Neural cell (in vitro differentiated cells): ENCODE results near the gene MASP2. TPM values are rescaled to one million over a fixed set of nuclear protein-coding genes. Genes with fewer than 3 reads are reported as not detected.

Experiments
- H2AFZ ChIP-seq: fragments of 200-600, 300-800 bp; sonication (generic), shearing (Covaris generic); 2 replicates; pipeline ENCODE4 v1.6.0; 2014; ENCODE audit warnings: low read depth, mild to moderate bottlenecking, antibody characterized with exemption, low read length, moderate library complexity
- H3F3A ChIP-seq: fragments of 200-600 bp; shearing (Covaris generic); 2 replicates; pipeline ENCODE4 v1.6.1; 2016; ENCODE audit warnings: mild to moderate bottlenecking, moderate library complexity, mixed read lengths, antibody characterized with exemption, low read length; ENCODE audit not compliant: insufficient read depth, poor library complexity, severe bottlenecking
- H3K27ac ChIP-seq: fragments of 200-600, 300-800 bp; sonication (generic), shearing (Covaris generic); 2 replicates; pipeline ENCODE4 v1.5.1; 2014; ENCODE audit warnings: mild to moderate bottlenecking, low read length, moderate library complexity
- H3K27me3 ChIP-seq: fragments of 300-800, 200-600 bp; sonication (generic), shearing (Covaris generic); 2 replicates; pipeline ENCODE4 v1.6.0; 2014; ENCODE audit warnings: mild to moderate bottlenecking, low read depth, low read length, moderate library complexity; ENCODE audit not compliant: insufficient read depth
- H3K36me3 ChIP-seq: fragments of 300-800, 200-600 bp; sonication (generic), shearing (Covaris generic); 2 replicates; pipeline ENCODE4 v1.5.1; 2014; ENCODE audit warnings: mild to moderate bottlenecking, antibody characterized with exemption, low read length, moderate library complexity; ENCODE audit not compliant: insufficient read depth
- H3K4me2 ChIP-seq: fragments of 300-800, 200-600 bp; sonication (generic), shearing (Covaris generic); 2 replicates; pipeline ENCODE4 v1.6.0; 2014; ENCODE audit warnings: mild to moderate bottlenecking, low read length
- H3K4me3 ChIP-seq: fragments of 300-800, 200-600 bp; sonication (generic), shearing (Covaris generic); 2 replicates; pipeline ENCODE4 v1.5.1; 2014; ENCODE audit warnings: mild to moderate bottlenecking, low read length, moderate library complexity
- H3K79me2 ChIP-seq: fragments of 200-600 bp; shearing (Covaris generic); replicated peaks from 2 replicates; pipeline ENCODE4 v1.6.0; 2014; ENCODE audit warnings: mild to moderate bottlenecking, low read length, moderate library complexity; ENCODE audit not compliant: insufficient read depth
- H3K9ac ChIP-seq: fragments of 300-800, 200-600 bp; sonication (generic), shearing (Covaris generic); 2 replicates; pipeline ENCODE4 v1.6.1; 2016; ENCODE audit warnings: mild to moderate bottlenecking, low read length, mixed read lengths
- H3K9me2 ChIP-seq: fragments of 200-600 bp; shearing (Covaris generic); 2 replicates; pipeline ENCODE4 v1.6.1; 2016; ENCODE audit warnings: mild to moderate bottlenecking, low read length, mixed read lengths; ENCODE audit not compliant: insufficient read depth
- H3K9me3 ChIP-seq: fragments of 200-600, 300-800 bp; sonication (generic), shearing (Covaris generic); 2 replicates; pipeline ENCODE4 v1.6.1; 2016; ENCODE audit warnings: mild to moderate bottlenecking, mixed run types, low read length, moderate library complexity, mixed read lengths
- H4K20me1 ChIP-seq: fragments of 200-600 bp; shearing (Covaris generic); 2 replicates; pipeline ENCODE4 v1.6.1; 2016; ENCODE audit warnings: mild to moderate bottlenecking, mixed run types; ENCODE audit not compliant: insufficient read depth
- EP300 ChIP-seq: fragments of 450-650 bp; conservative IDR thresholded peaks from 2 replicates; pipeline ENCODE4 v1.6.1; 2014; ENCODE audit warnings: antibody characterized with exemption, mild to moderate bottlenecking, moderate library complexity; ENCODE audit not compliant: poor library complexity, severe bottlenecking
- EZH2 ChIP-seq: fragments of 200-600, 300-800 bp; shearing (Covaris generic), sonication (generic); IDR thresholded peaks from 2 replicates; pipeline ENCODE4 v1.6.1; 2014; ENCODE audit warnings: antibody characterized with exemption, low read length, borderline replicate concordance, mild to moderate bottlenecking; ENCODE audit not compliant: insufficient read depth, poor library complexity, severe bottlenecking
- MXI1 ChIP-seq: fragments of 450-650 bp; conservative IDR thresholded peaks from 2 replicates; pipeline ENCODE4 v1.6.1; 2014; ENCODE audit warnings: antibody characterized with exemption, mild to moderate bottlenecking; ENCODE audit not compliant: poor library complexity, severe bottlenecking
- POLR2AphosphoS5 ChIP-seq: IDR thresholded peaks from 2 replicates; pipeline ENCODE4 v1.6.1; 2012
- RAD21 ChIP-seq: fragments of 450-650 bp; conservative IDR thresholded peaks from 2 replicates; pipeline ENCODE4 v1.6.1; 2014; ENCODE audit warnings: antibody characterized with exemption, mild to moderate bottlenecking, moderate library complexity
- SMC3 ChIP-seq: fragments of 450-650 bp; conservative IDR thresholded peaks from 2 replicates; pipeline ENCODE4 v1.6.1; 2014; ENCODE audit warnings: antibody characterized with exemption, mild to moderate bottlenecking, moderate library complexity; ENCODE audit not compliant: poor library complexity
- TAF1 ChIP-seq: IDR thresholded peaks from 2 replicates; pipeline ENCODE4 v1.6.1; 2012; ENCODE audit warnings: low read depth
- polyA plus RNA-seq: library from polyadenylated mRNA; depleted of rRNA; stranded (reverse); fragments of >200 nt; gene quantifications from 2 replicates; pipeline ENCODE4 v1.2.3, GENCODE V29; 2014
- TF ChIP-seq, protein P1 (sequence below): fragments of 450-650 bp; IDR thresholded peaks from 2 replicates; pipeline ENCODE4 v1.5.1; 2014; ENCODE audit warnings: antibody characterized with exemption, mild to moderate bottlenecking, moderate library complexity; ENCODE audit not compliant: poor library complexity, severe bottlenecking
- TF ChIP-seq, protein P2 (sequence below): IDR thresholded peaks from 2 replicates; pipeline ENCODE4 v1.6.1; 2012; ENCODE audit warnings: borderline replicate concordance

Gene MASP2
- polyA plus RNA-seq, 1 donor from 2014 or later, result not detected

DNA sequence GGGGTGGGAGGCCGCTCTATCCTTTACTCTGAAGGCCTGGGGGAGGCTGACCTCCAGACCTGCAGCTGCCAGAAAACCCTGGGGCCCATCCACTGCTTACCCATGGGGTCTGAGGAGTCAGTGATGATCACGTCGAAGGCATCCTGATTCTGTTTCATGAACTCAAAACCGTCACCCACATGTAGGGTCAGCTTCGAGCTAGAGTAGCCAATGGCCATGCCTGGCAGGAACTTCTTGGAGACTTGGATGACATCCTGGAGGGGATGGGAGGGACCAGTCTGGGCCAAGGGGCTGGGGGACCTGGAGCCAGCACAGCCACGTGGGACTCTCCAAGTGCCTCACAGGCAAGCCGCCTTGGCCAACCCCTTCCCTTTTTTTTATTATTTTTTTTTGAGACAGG, 9.5 kb upstream of the MASP2 start:
- Histone ChIP-seq H3K9ac (no peak overlapping the region), H3K27ac (no peak overlapping the region), H3K36me3 (no peaks in the 10 kb centered on the region), H3K9me3 (no peaks in the 10 kb centered on the region), H3K27me3 (no peaks in the 10 kb centered on the region), H3K79me2 (peaks cover 7% of the 10 kb centered on the region), H3K4me3 (no peak overlapping the region), H3K9me2 (no peaks in the 10 kb centered on the region), H3K4me2 (no peak overlapping the region), H3F3A (no peaks in the 10 kb centered on the region), H2AFZ (no peak overlapping the region), H4K20me1 (no peaks in the 10 kb centered on the region)
- TF ChIP-seq RAD21 (no peak), TAF1 (no peak), EZH2 (no peak), POLR2AphosphoS5 (no peak)
- TF ChIP-seq, protein P1, sequence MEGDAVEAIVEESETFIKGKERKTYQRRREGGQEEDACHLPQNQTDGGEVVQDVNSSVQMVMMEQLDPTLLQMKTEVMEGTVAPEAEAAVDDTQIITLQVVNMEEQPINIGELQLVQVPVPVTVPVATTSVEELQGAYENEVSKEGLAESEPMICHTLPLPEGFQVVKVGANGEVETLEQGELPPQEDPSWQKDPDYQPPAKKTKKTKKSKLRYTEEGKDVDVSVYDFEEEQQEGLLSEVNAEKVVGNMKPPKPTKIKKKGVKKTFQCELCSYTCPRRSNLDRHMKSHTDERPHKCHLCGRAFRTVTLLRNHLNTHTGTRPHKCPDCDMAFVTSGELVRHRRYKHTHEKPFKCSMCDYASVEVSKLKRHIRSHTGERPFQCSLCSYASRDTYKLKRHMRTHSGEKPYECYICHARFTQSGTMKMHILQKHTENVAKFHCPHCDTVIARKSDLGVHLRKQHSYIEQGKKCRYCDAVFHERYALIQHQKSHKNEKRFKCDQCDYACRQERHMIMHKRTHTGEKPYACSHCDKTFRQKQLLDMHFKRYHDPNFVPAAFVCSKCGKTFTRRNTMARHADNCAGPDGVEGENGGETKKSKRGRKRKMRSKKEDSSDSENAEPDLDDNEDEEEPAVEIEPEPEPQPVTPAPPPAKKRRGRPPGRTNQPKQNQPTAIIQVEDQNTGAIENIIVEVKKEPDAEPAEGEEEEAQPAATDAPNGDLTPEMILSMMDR, result no peak
- TF ChIP-seq, protein P2, sequence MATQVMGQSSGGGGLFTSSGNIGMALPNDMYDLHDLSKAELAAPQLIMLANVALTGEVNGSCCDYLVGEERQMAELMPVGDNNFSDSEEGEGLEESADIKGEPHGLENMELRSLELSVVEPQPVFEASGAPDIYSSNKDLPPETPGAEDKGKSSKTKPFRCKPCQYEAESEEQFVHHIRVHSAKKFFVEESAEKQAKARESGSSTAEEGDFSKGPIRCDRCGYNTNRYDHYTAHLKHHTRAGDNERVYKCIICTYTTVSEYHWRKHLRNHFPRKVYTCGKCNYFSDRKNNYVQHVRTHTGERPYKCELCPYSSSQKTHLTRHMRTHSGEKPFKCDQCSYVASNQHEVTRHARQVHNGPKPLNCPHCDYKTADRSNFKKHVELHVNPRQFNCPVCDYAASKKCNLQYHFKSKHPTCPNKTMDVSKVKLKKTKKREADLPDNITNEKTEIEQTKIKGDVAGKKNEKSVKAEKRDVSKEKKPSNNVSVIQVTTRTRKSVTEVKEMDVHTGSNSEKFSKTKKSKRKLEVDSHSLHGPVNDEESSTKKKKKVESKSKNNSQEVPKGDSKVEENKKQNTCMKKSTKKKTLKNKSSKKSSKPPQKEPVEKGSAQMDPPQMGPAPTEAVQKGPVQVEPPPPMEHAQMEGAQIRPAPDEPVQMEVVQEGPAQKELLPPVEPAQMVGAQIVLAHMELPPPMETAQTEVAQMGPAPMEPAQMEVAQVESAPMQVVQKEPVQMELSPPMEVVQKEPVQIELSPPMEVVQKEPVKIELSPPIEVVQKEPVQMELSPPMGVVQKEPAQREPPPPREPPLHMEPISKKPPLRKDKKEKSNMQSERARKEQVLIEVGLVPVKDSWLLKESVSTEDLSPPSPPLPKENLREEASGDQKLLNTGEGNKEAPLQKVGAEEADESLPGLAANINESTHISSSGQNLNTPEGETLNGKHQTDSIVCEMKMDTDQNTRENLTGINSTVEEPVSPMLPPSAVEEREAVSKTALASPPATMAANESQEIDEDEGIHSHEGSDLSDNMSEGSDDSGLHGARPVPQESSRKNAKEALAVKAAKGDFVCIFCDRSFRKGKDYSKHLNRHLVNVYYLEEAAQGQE, result no peak

DNA sequence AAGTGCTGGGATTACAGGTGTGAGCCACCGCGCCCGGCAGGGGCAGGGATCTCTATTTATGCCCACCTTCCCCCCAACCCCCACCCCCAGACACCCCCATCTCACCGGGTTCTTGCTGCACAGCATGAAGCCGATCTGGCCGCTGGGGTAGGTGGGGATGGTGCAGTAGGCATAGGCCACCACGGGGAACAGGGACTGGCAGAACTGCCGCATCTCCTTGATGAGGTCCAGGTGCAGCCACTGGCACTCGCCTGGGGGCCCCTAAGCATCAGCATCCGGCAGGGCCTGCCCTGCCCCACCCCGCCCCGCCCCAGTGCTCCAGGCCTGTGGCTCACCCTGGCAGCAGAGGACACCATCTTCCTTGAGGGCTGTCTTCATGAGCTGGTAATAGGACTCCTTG, 8.6 kb upstream of the MASP2 start:
- Histone ChIP-seq H3F3A (no peaks in the 10 kb centered on the region), H3K27me3 (no peaks in the 10 kb centered on the region), H2AFZ (no peak overlapping the region), H3K27ac (no peak overlapping the region), H3K4me2 (no peak overlapping the region), H3K4me3 (no peak overlapping the region), H3K9me2 (no peaks in the 10 kb centered on the region), H3K36me3 (no peaks in the 10 kb centered on the region), H3K9ac (no peak overlapping the region), H3K79me2 (peaks cover 7% of the 10 kb centered on the region), H4K20me1 (no peaks in the 10 kb centered on the region), H3K9me3 (no peaks in the 10 kb centered on the region)
- TF ChIP-seq TAF1 (no peak), SMC3 (no peak), POLR2AphosphoS5 (no peak), RAD21 (no peak), EZH2 (no peak), EP300 (no peak), MXI1 (no peak)
- TF ChIP-seq, protein P1, result no peak
- TF ChIP-seq, protein P2, result no peak
